22Rv1 (cell line): Measurements from ENCODE around the gene SFXN1.
"Not testable (repeated sequence)": the region's sequence is repeated elsewhere in the genome, so short reads cannot be mapped to it uniquely, and the experiment has no call there.

ENCODE experiments used
- H3K27ac ChIP-seq: fragments of 450-650 bp; 2 replicates; pipeline ENCODE4 v1.5.1; 2017
- CTCF ChIP-seq: fragments of 450-650 bp; IDR thresholded peaks from 2 replicates; pipeline ENCODE4 v1.5.1; 2017; ENCODE audit warnings: mild to moderate bottlenecking
- ZFX ChIP-seq: fragments of 450-650 bp; IDR thresholded peaks from 2 replicates; pipeline ENCODE4 v1.6.1; 2017; ENCODE audit warnings: antibody characterized with exemption, borderline replicate concordance

Gene SFXN1

GRCh38 chr5:175526691-175527090 is 48.3 kb downstream of the SFXN1 start:
- no peak for TF ChIP-seq ZFX
- no peak for TF ChIP-seq CTCF
- no peak overlapping the region for H3K27ac ChIP-seq

DNA sequence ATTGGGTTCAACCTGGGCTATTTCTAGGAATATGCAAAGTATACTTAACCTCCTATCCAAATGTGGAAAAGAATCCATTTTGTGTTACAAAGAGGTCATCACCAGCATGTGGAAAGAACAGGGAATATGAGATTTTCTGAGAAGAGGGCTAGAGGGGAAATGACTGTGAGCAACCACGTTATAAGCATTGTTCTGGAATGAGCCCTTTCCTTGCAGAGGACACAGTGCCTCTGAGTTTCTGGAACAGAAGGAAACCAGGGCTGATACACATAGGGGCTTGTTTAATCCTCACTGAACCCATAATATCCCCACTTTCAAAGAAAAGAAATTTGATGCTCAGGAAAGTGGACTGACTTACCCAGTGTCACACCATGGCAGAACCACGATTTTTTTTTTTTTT is 53.0 kb downstream of the SFXN1 start:
- TF ChIP-seq CTCF (no peak), ZFX (no peak)
- no peak overlapping the region for H3K27ac ChIP-seq

DNA sequence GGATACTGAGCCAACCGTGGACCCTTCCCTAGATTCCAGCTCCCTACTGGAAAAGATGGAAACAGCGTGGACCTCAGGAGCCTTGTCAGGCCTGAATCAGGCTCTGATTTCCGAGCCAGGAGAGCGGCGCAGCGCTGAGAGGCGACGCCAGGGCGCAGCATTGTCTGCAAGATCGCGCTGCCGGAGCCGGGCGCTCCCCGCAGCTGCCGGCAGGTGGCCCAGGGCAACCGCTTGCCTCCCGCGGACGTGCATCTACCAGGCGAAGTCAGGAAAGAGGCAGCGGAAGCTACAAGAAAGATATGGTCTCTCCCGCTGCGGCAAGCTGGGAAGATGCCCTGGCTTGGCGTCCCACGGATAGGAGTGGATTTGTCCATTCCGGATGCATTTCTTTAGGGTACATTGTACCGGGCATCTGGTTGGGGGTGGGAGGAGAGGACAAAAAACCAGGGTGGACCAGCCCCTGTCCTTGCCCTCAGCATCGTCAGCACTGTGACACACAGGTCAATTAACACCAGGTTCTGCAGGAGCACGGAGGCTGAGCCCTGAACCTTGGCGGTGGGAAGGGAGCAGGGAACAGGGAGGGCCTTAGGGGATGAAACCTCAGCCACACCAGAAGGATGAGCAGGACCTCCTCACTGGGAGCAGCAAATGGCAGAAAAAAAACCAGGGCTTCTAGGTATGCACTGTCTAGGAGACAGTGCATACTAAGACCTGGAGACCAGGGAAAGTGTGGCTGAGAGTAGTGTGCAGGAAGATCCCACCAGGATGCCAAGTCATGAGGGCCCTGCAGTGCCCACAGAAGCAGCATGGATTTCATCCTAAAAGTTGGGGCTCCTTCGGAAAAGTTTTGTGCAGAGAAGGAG is 55.9 kb downstream of the SFXN1 start:
- no peak overlapping the region for H3K27ac ChIP-seq
- no peak for TF ChIP-seq ZFX
- TF ChIP-seq CTCF = peak; percentile 98

DNA sequence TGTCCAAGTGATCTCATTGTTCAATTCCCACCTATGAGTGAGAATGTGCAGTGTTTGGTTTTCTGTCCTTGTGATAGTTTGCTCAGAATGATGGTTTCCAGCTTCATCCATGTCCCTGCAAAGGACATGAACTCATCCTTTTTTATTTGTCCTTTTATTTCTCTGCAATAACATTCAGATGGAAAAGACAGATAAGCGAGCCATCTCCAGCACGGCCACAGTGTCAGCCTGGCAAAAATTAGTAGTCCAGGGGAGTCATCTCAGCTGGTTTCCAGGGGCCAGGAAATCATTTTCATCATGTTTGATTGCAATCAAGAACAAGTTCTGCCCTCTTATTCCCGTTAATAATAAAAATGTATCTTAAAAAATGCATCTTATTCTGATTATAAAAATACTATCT is 57.0 kb downstream of the SFXN1 start:
- H3K27ac ChIP-seq = not testable (repeated sequence)

DNA sequence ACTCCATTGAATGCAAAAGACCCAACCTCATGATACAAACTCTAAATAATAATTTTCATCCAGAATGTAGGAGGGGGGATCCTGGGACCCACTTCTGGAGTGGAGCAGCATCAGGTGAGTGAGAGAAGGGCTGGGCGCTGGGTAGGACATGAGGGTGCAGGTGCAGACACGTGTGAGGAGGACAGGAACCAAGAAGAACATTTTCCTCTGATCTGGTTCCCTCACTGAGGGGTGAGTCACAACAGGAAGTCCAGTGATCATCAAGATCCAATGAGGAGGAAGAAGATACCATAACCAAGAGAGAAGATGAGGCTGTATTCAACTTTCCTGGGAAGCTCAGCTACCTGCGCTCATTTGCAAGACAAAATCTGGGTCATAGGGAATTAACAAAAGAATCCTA is 57.4 kb downstream of the SFXN1 start:
- TF ChIP-seq CTCF (no peak), ZFX (no peak)
- H3K27ac ChIP-seq = no peak overlapping the region

- H3K27ac ChIP-seq = no peak overlapping the region
- TF ChIP-seq CTCF = no peak
- TF ChIP-seq ZFX = no peak
Measured at GRCh38 chr5:175538576-175538975, 60.2 kb downstream of the SFXN1 start.

DNA sequence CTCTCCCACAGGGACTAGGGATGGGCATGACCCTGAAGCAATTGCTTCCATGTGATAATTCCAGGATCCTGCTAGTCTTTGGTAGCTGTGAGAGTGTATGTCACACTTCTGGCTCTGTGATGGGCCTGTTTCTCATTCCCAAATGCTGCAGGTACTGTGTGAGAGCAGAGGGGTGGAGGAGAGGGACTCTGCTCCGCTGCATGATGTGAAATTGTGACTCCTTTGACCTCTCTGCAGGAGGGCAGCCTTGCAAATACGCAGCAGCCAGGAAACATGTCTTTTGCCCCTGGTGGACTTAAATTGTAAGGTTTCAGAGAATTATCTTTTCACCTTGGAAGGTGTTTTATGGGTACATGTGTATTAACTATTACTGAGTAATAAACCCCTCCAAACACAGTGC is 61.6 kb downstream of the SFXN1 start:
- TF ChIP-seq ZFX (no peak), CTCF (no peak)
- no peak overlapping the region for H3K27ac ChIP-seq

GRCh38 chr5:175541264-175541663 is 62.9 kb downstream of the SFXN1 start:
- TF ChIP-seq ZFX = no peak
- TF ChIP-seq CTCF = no peak
- no peak overlapping the region for H3K27ac ChIP-seq
